Right lobe of liver (tissue), 4 donors: ENCODE data around the gene AMOTL2.

Experiments
- CTCF ChIP-seq, 4 donors: fragments of 200-600 bp in 3 of 4; fragments of 450-650 bp in 1 of 4; IDR thresholded peaks; one replicate each; pipeline versions ENCODE4 v1.5.1 to v1.8.0; 2016 to 2022; ENCODE audit warnings: antibody characterized with exemption in 4 of 4, mild to moderate bottlenecking in 2 of 4
- POLR2A ChIP-seq: fragments of 450-650 bp; IDR thresholded peaks from one replicate; pipeline ENCODE4 v1.6.1; 2017; ENCODE audit warnings: antibody characterized with exemption, mild to moderate bottlenecking
- donor health status: DM: no; HTN: no; CAD: no.
- donor health status: DM: no; HTN: no; CAD: no.
- donor health status: DM: no; HTN: yes; CAD: no.

GRCh38 chr3:134340362-134340981 is 33.8 kb downstream of the AMOTL2 start:
- TF ChIP-seq POLR2A (no peak), CTCF (IDR thresholded peaks at IDR 0.05) (no peak)
